ENCODE measurements around the gene RAB10.

Gene RAB10

DNA sequence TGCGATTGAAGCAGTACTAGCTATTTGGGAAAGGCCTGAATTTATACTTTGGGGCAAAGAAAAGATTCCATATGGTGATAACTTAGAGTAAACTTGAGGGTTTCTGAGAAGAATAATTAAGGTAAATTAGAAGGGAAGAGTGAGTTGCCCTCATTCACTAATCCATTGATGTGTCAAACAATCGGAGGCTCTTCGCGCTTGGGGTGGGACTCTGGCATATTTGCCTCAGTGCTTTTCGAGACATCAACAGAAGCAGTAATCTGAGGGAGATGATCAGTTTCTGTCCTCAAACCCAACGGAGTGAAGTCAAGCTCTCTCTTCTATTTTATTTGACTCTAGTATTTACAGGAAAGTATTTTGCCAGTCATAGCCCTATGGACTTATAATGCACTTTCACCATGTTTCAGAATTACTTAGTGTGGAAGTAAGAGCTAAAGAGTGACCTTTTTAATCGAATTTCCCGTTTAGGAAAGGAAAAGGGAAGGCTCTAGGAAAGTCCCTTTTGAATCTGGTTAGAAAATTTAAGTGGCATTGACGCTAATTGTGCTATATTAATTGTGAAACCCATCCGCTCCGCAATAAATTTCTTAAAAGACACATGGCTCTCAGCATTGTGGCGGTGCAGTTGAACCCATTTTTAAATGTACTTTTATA is 1.3 kb downstream of the RAB10 start:
- peak overlapping the region; percentile 92; the same call in 1 of the 2 replicates for H3K27ac ChIP-seq
- TF ChIP-seq, protein P1, sequence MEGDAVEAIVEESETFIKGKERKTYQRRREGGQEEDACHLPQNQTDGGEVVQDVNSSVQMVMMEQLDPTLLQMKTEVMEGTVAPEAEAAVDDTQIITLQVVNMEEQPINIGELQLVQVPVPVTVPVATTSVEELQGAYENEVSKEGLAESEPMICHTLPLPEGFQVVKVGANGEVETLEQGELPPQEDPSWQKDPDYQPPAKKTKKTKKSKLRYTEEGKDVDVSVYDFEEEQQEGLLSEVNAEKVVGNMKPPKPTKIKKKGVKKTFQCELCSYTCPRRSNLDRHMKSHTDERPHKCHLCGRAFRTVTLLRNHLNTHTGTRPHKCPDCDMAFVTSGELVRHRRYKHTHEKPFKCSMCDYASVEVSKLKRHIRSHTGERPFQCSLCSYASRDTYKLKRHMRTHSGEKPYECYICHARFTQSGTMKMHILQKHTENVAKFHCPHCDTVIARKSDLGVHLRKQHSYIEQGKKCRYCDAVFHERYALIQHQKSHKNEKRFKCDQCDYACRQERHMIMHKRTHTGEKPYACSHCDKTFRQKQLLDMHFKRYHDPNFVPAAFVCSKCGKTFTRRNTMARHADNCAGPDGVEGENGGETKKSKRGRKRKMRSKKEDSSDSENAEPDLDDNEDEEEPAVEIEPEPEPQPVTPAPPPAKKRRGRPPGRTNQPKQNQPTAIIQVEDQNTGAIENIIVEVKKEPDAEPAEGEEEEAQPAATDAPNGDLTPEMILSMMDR (conservative IDR thresholded peaks at IDR 0.05), result no peak
- no peak for TF ChIP-seq ZFX (IDR thresholded peaks at IDR 0.05)

DNA sequence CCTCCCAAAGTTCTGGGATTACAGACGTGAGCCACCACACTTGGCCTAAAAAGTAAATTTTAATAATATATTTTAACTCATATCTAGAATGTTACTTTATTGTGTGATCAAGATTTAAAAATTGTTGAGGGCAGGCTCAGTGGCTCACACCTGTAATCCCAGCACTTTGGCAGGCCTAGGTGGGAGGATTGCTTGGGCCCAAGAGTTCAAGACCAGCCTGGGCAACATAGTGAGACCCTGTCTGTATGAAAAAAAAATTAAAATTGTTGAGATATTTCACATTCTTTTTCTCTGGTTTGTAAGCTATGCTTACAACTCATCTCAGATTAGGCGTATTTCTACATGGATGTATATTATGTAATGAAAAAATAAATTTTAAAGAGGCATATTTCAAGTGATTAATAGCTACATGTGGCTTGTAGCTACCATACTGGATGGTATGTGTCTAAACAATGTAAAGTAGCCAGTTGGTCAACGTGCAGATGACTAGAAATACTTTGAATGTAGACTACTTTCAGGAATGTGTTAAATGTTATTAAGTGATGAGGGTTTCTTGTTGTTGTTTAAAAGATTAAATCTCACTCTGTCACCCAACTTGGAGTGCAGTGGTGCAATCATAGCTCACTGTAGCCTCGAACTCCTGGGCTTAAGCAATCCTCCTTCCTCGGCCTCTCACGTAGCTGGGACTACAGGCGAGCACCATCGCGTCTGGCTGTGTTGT is 5.9 kb downstream of the RAB10 start:
- TF ChIP-seq, protein P1 (conservative IDR thresholded peaks at IDR 0.05), result no peak
- no peak for TF ChIP-seq ZFX (IDR thresholded peaks at IDR 0.05)
- H3K27ac ChIP-seq, result no peak overlapping the region

DNA sequence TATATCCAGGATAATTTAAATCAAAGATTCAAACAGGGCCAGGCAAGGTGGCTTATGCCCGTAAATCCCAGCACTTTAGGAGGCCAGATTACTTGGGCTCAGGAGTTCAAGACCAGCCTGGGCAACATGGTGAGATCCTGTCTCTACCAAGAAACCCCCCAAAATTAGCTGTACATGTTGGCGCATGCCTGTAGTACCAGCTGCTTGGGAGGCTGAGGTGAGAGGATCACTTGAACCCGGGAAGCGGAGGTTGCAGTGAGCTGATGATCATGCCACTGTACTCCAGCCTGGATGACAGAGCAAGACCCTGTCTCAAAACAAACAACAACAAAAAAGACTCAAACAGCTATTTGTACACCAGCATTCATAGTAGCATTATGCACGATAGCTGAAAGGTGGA is 9.2 kb downstream of the RAB10 start:
- H3K27ac ChIP-seq, result no peak overlapping the region
- TF ChIP-seq, protein P1 (conservative IDR thresholded peaks at IDR 0.05), result no peak

DNA sequence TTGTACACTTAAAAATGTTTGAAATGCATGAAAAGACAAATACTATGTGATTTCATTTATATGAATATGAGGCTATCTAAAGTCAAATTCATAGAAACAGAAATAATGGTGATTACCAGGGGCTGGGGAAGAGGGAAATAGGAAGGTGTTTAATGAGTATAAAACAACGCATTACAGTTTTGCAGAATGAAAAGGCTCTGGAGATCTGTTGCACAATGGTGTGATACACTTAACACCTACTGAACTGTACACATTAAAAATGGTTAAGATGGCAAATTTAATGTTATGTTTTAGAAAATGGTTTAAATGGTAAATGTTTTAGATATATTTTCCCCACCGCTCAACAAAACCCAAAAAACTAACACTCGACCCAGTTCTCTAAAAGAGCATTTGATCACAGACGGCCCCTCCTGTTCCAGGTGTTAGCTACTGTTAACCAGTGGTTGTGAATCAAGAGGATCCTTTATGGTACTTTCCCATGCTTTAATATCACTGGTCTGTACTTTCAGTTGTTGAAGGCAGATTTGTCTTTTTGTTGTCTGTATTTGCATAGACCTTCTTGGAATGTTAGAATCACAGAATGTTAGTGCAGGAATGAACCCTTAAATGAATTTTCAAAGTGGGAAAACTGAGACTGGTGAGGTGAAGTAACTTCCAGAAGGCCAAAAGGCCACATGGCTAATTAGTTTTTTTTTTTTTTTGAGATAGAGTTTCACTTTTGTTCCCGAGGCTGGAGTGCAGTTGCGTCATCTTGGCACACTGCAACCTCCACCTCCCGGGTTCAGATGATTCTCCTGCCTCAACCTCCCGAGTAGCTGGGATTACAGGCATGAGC is 10.2 kb downstream of the RAB10 start:
- H3K27ac ChIP-seq, result no peak overlapping the region
- TF ChIP-seq, protein P1 (conservative IDR thresholded peaks at IDR 0.05), result no peak
- no peak for TF ChIP-seq ZFX (IDR thresholded peaks at IDR 0.05)

DNA sequence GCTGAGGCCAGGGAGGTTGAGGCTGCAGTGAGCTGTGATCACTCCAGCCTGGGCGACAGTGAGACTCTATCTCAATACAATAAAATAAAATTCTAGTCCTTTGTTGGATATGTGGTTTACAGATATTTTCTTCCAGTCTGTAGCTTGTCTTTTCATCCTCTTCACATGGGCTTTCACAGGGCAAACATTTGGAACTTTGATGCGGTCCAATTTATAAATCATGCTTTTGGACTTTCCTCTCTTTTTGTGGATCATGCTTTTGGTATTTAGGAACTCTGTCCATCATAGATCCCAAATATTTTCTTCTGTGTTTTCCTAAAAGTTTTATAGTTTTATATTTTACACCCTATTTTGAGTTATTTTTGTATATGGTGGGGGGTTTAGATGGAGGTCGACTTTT is 14.9 kb downstream of the RAB10 start:
- no peak overlapping the region for H3K27ac ChIP-seq
- no peak for TF ChIP-seq ZFX (IDR thresholded peaks at IDR 0.05)
- TF ChIP-seq, protein P1 (conservative IDR thresholded peaks at IDR 0.05), result no peak

DNA sequence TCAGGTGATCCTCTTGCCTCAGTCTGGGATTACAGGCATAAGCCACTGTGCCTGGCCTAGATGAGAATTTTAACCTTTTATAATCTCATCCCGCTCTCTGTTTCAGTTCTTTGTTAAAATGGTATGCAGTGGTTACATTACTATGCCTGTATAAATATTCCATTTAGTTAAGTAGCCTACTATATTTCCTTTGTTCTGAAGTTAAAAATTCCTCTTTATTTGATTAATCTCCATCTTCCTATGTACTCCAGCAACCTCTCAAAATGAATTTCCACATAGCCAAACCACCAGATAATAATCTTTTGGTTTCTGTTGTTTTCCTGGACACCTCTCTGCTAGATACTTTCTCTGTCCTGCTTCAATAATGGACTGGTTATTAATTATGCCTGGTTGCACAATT is 15.8 kb downstream of the RAB10 start:
- H3K27ac ChIP-seq, result no peak overlapping the region
- TF ChIP-seq ZFX (IDR thresholded peaks at IDR 0.05), result no peak

DNA sequence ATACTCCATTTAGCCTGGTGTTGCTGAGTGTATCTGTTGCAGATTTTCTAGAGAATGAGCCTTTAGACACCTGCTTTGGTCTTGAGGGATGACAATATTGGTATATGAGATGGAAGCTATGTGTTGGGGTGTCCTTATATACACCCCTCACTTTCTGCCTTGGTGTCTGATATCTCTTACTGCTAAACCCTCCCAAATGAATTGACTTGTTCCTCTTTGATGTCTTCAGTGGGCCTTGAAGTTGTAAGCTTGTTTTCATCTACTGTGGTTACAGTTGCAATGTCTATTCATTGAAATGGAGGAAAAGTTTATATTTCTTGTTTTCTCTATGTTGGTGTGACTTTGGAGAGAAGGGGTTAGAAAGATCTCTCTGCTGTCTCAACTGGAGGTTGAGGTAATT is 18.9 kb downstream of the RAB10 start:
- TF ChIP-seq ZFX (IDR thresholded peaks at IDR 0.05), result no peak
- TF ChIP-seq, protein P1 (conservative IDR thresholded peaks at IDR 0.05), result no peak
- H3K27ac ChIP-seq, result no peak overlapping the region

Data from C4-2B (cell line).